Hematopoietic multipotent progenitor cell treated with erythropoietin and hydrocortisone succinate and interleukin-3 and kit ligand, for 15 days (in vitro differentiated cells): Measurements from ENCODE around the gene ZSCAN18.

ENCODE experiments used
- DNase-seq: peaks from one replicate; pipeline ENCODE4 v3.0.0-alpha.2; 2015; ENCODE audit warnings: low spot score

The ZSCAN18 gene

DNA sequence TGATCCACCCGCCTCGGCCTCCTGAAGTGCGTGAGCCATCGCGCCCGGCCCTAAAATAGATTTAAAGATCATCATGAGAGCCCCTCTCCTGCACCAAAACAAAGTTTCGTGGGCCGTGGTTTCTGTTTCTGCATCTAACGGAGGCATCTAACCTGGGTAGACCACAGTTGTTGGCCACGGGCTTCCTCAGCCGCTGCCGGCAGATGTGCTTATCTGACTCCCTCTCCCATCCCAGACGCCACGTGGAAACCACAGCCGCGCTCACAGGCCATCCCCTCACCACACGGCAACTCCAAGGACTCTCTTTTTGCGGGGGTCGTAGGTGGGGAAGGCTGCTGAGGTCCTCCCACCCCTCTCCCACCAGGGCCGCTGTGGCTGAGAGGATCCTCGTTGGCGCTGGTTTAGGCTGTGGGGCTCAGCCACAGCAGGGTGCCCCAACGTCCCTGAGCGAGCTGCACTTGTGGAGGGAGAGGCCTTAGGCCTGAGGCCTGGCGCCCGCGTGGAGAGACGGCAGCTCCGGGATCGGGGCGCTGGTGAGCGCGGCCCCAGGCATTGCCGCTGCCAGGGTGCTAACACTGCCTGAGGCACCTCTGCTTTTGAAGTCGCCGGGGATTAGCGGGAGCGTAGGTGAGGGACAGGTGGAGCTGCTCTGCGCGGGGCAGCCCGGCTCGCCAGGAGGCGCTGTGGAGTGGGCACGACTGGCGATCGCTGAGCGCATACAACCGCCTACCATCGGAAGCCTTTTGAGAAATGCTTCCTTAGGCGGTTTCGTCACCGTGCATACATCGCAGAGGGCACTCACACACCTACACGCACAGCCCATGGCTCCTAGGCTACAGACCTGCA lies 55.3 kb downstream of the ZSCAN18 start:
- no peak for DNase-seq

DNA sequence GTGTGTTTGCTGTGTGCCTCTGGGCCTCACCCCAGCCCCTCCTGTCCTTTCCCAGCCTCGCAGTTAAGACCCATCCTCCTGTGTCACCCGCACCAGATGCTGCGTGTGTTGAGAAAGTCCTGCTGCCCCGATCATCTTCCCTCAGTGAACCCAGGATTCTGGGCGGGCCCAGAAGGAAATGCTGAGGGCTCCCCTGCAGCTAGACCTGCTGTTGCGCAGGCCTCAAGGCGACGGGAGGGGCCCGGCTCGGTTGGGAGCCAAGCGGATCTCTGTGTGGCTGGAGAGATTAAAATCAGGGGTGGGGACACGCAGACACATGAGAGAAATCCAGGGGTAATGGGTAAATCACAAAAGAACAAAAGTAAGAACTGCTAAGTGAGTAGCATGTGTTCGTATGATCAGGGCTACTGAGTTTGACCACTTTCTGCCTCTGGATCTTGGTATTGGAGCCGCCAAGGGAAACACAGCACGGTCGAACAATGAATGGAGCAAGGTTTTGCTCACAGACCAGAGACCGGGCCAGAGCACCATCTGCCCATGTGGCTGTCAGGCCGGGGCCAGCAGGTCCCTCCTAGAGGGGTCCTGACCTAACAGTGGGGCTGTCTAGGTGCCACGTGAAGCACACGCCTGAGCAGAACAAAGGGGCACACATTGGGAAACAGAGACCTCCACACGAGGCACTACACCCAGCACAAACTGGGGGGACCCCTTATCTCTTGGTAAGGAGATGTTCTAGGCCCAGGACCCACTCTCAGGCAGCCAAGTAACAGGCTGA lies 57.1 kb downstream of the ZSCAN18 start:
- DNase-seq: no peak

- no peak for DNase-seq
Observed at GRCh38 chr19:58038688-58039204, 59.3 kb downstream of the ZSCAN18 start.

DNA sequence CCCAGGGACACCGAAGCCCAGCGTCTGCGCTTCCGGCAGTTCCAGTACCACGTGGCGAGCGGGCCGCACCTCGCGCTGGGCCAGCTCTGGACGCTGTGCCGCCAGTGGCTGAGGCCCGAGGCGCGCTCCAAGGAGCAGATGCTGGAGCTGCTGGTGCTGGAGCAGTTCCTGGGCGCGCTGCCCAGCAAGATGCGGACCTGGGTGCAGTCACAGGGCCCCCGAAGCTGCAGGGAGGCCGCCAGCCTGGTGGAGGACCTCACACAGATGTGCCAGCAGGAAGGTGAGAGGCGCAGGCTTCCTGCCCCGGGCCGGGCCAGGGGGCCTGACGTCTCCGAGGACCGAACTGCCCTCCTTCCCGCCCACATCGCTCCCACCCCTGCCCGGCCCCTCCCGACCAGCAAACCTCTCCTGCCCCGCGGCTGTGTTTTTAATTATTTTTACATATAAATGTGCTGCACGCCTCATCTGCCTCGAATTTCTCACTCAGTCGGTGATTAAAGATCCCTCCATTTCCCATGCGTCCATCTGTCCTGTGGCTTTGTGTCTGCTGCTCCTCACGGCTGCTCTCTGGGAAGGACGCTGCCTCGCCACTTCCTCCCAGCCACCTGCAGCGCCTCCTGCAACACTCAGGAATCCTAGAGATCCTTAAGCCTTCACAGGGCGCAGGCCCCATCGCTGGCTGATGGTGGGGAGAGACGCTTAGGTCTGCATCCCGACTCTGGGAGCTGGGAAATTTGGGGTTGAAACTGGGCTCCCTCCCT lies 59.9 kb downstream of the ZSCAN18 start:
- DNase-seq: no peak

GRCh38 chr19:58035863-58036262 lies 62.2 kb downstream of the ZSCAN18 start:
- no peak for DNase-seq

DNA sequence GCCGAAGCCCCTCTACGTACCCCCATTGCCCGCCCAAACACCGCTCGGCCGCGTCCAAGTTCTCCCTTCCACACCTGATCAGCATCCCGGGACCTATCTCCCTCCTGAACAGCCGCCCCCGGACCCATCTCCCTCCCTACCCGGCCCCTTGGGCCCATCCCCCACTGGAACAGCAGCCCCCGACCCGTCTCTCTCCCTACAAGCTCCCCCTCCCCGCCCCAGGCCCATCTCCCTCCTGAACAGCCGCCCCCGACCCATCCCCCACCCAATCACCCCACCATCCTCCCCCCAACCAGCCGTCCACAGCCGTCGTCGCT lies 63.6 kb downstream of the ZSCAN18 start:
- DNase-seq: no peak
